Spinal cord (tissue), 10 donors: ENCODE results near the gene DES. TPM values are rescaled to one million over a fixed set of nuclear protein-coding genes. Genes with fewer than 3 reads are reported as not detected.
A peak's percentile ranks its signal among the peaks of the same experiment; 100 is the strongest.

Experiments used
- DNase-seq, 6 donors: peaks; one replicate each; pipeline versions ENCODE4 v3.0.0 to v3.0.0-alpha.2; 2013 to 2015; ENCODE audit warnings: low spot score in 6 of 6, low read depth in 4 of 6
- H3K27ac ChIP-seq: one replicate; pipeline ENCODE4 v1.5.1; 2013; ENCODE audit warnings: low read depth, low read length, control low read depth
- H3K27me3 ChIP-seq: one replicate; pipeline ENCODE4 v1.6.1; 2013; ENCODE audit warnings: low read length; ENCODE audit not compliant: control insufficient read depth, insufficient read depth
- H3K36me3 ChIP-seq: one replicate; pipeline ENCODE4 v1.6.1; 2013; ENCODE audit warnings: low read length; ENCODE audit not compliant: control insufficient read depth, insufficient read depth
- H3K4me1 ChIP-seq: one replicate; pipeline ENCODE4 v1.6.1; 2013; ENCODE audit warnings: low read length; ENCODE audit not compliant: control insufficient read depth, insufficient read depth
- H3K4me3 ChIP-seq: one replicate; pipeline ENCODE4 v1.5.1; 2013; ENCODE audit warnings: low read depth, low read length, control low read depth
- H3K9me3 ChIP-seq: one replicate; pipeline ENCODE4 v1.6.1; 2013; ENCODE audit warnings: low read length; ENCODE audit not compliant: control insufficient read depth, insufficient read depth
- WGBS: methylation state at CpG from one replicate; pipeline ENCODE4 v1.1.5; 2013; ENCODE audit warnings: missing lambda C conversion rate; ENCODE audit not compliant: insufficient coverage; 5-methylcytosine and 5-hydroxymethylcytosine counted together
- polyA plus RNA-seq, 2 donors: library from polyadenylated mRNA; unstranded; fragments of 120-200 nt; gene quantifications; one replicate each; pipeline ENCODE4 v1.2.1, GENCODE V29; 2013; ENCODE audit not compliant: insufficient read length in 2 of 2
- total RNA-seq, 2 donors: library from RNA; depleted of rRNA in 1 of 2; stranded (reverse); fragments of 120-200 nt in 1 of 2; fragments of >200 nt in 1 of 2; gene quantifications; one replicate each; pipeline versions ENCODE4 v1.2.3 to v1.2.4, GENCODE V29; 2013 to 2014
- donor health status: healthy.

DES gene
- total and polyA plus RNA-seq, 4 donors: 3.5 to 8.8 (median 5.2) TPM

- peaks cover 67% of the 10 kb centered on the region for H3K4me1 ChIP-seq
- peaks cover 50% of the 10 kb centered on the region for H3K36me3 ChIP-seq
- peaks cover 18% of the 10 kb centered on the region for H3K27me3 ChIP-seq
- WGBS: 72% methylated on average over 22 of the region's 23 CpGs
- no peak overlapping the region for H3K4me3 ChIP-seq
- no peak overlapping the region for H3K27ac ChIP-seq
- peak in 1 of 6 donors; percentile 22 for DNase-seq
- no peaks in the 10 kb centered on the region for H3K9me3 ChIP-seq
Observed at GRCh38 chr2:219444566-219445091, 26.5 kb downstream of the DES start.

GRCh38 chr2:219445220-219445640, 27.1 kb downstream of the DES start:
- Histone ChIP-seq H3K36me3 (peaks cover 54% of the 10 kb centered on the region), H3K9me3 (no peaks in the 10 kb centered on the region), H3K27me3 (peaks cover 18% of the 10 kb centered on the region), H3K4me1 (peaks cover 69% of the 10 kb centered on the region), H3K4me3 (no peak overlapping the region), H3K27ac (no peak overlapping the region)
- DNase-seq: peak in 2 of 6 donors; percentile 23 to 71
- WGBS: 28% methylated on average over 5 of the region's 5 CpGs

- WGBS: 16% methylated on average over 4 of the region's 6 CpGs
- Histone ChIP-seq H3K27ac (peak overlapping the region; percentile 57), H3K27me3 (peaks cover 15% of the 10 kb centered on the region)
Observed at GRCh38 chr2:219446101-219446504, 27.9 kb downstream of the DES start.

GRCh38 chr2:219446689-219447088, 28.5 kb downstream of the DES start:
- H3K4me3 ChIP-seq: no peak overlapping the region
- peaks cover 71% of the 10 kb centered on the region for H3K4me1 ChIP-seq
- no CpG with 5 or more reads among the region's 1 CpG for WGBS

More at GRCh38 chr2:219446101-219446504, 27.9 kb downstream of the DES start:
- peaks cover 58% of the 10 kb centered on the region for H3K36me3 ChIP-seq
- DNase-seq: peak in 3 of 6 donors; percentile 73 to 96 (median 89)
- H3K9me3 ChIP-seq: no peaks in the 10 kb centered on the region
- H3K4me1 ChIP-seq: peaks cover 71% of the 10 kb centered on the region
- no peak overlapping the region for H3K4me3 ChIP-seq

GRCh38 chr2:219447242-219448098, 29.3 kb downstream of the DES start:
- Histone ChIP-seq H3K9me3 (no peaks in the 10 kb centered on the region), H3K4me3 (no peak overlapping the region), H3K36me3 (peaks cover 65% of the 10 kb centered on the region), H3K4me1 (peaks cover 77% of the 10 kb centered on the region), H3K27ac (no peak overlapping the region), H3K27me3 (peaks cover 15% of the 10 kb centered on the region)
- WGBS: 75% methylated on average over 15 of the region's 23 CpGs
- DNase-seq: no peak

More at GRCh38 chr2:219446689-219447088, 28.5 kb downstream of the DES start:
- Histone ChIP-seq H3K27ac (peak overlapping the region; percentile 57), H3K9me3 (no peaks in the 10 kb centered on the region), H3K27me3 (peaks cover 15% of the 10 kb centered on the region), H3K36me3 (peaks cover 64% of the 10 kb centered on the region)
- no peak for DNase-seq

GRCh38 chr2:219448099-219448775, 30.1 kb downstream of the DES start:
- Histone ChIP-seq H3K4me1 (peaks cover 77% of the 10 kb centered on the region), H3K27ac (no peak overlapping the region), H3K4me3 (no peak overlapping the region), H3K27me3 (peaks cover 13% of the 10 kb centered on the region), H3K9me3 (no peaks in the 10 kb centered on the region), H3K36me3 (peaks cover 65% of the 10 kb centered on the region)
- 42% methylated on average over 87 of the region's 88 CpGs for WGBS
- DNase-seq: peak in 2 of 6 donors; percentile 31 to 43

GRCh38 chr2:219448776-219449341, 30.7 kb downstream of the DES start:
- Histone ChIP-seq H3K4me1 (peaks cover 77% of the 10 kb centered on the region), H3K4me3 (no peak overlapping the region), H3K27me3 (peaks cover 13% of the 10 kb centered on the region), H3K36me3 (peaks cover 65% of the 10 kb centered on the region), H3K27ac (no peak overlapping the region), H3K9me3 (no peaks in the 10 kb centered on the region)
- no peak for DNase-seq
- 41% methylated on average over 47 of the region's 51 CpGs for WGBS

- H3K4me1 ChIP-seq: peaks cover 75% of the 10 kb centered on the region
- peaks cover 13% of the 10 kb centered on the region for H3K27me3 ChIP-seq
- H3K27ac ChIP-seq: no peak overlapping the region
- H3K36me3 ChIP-seq: peaks cover 59% of the 10 kb centered on the region
- H3K9me3 ChIP-seq: no peaks in the 10 kb centered on the region
- DNase-seq: no peak
- H3K4me3 ChIP-seq: no peak overlapping the region
- 90% methylated on average over 5 of the region's 5 CpGs for WGBS
Observed at GRCh38 chr2:219449609-219450008, 31.4 kb downstream of the DES start.

GRCh38 chr2:219451661-219452360, 33.6 kb downstream of the DES start:
- H3K4me3 ChIP-seq: no peak overlapping the region
- peak overlapping the region; percentile 90 for H3K27ac ChIP-seq
- peaks cover 56% of the 10 kb centered on the region for H3K4me1 ChIP-seq
- DNase-seq: peak in 2 of 6 donors; percentile 54 to 64
- 48% methylated on average over 17 of the region's 18 CpGs for WGBS
- no peaks in the 10 kb centered on the region for H3K9me3 ChIP-seq
- H3K36me3 ChIP-seq: peaks cover 60% of the 10 kb centered on the region
- peaks cover 10% of the 10 kb centered on the region for H3K27me3 ChIP-seq
